ENCODE data around the gene CYFIP2.

DNA sequence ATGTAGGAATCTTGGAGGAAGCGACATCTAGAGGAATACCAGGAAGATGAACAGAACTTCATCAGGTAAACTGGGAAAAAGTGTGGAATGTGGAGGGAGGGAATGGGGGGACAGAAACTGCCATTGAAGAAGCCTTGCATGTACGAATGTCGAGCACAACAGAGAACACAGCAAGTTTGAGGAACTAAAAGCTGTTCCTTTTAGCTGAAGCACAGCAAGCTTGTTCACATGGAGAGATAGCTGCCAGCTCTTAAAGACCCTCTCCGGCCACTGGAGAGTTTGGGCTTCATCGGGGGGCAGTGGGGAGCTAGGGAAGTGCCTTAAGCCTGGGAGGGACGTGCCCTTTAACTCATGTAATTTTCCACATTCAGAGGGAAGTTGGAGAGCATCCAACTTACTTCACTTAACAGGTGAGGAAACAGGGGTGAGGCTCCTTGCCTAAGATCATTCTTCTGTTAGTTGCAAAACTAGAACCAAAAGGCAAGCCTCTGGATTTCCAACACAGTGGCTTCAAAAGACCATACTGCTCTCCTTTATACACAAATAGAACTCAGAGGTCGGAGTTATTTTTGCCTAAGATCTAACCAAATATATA is 2.3 kb upstream of the CYFIP2 start:
- TF ChIP-seq KLF9 (CRISPR knock-in tag; IDR thresholded peaks at IDR 0.05; ENCODE audit: low read depth) (no peak), ZNF788 (CRISPR knock-in tag; IDR thresholded peaks at IDR 0.05; ENCODE audit: borderline replicate concordance) (no peak), RXRA (CRISPR knock-in tag; IDR thresholded peaks at IDR 0.05) (no peak), TERF1 (CRISPR knock-in tag; IDR thresholded peaks at IDR 0.05) (no peak), PREB (CRISPR knock-in tag; IDR thresholded peaks at IDR 0.05) (no peak), ATF7 (IDR thresholded peaks at IDR 0.05) (no peak), ATF7 (CRISPR knock-in tag; IDR thresholded peaks at IDR 0.05) (no peak)
- TF ChIP-seq, protein P1, sequence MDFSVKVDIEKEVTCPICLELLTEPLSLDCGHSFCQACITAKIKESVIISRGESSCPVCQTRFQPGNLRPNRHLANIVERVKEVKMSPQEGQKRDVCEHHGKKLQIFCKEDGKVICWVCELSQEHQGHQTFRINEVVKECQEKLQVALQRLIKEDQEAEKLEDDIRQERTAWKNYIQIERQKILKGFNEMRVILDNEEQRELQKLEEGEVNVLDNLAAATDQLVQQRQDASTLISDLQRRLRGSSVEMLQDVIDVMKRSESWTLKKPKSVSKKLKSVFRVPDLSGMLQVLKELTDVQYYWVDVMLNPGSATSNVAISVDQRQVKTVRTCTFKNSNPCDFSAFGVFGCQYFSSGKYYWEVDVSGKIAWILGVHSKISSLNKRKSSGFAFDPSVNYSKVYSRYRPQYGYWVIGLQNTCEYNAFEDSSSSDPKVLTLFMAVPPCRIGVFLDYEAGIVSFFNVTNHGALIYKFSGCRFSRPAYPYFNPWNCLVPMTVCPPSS (IDR thresholded peaks at IDR 0.05): no peak
